ENCODE results near the gene MCTP1.

Gene MCTP1

GRCh38 chr5:94793113-94793815, 491.6 kb downstream of the MCTP1 start:
- no peak overlapping the region for H3K27ac ChIP-seq
- TF ChIP-seq CTCF (IDR thresholded peaks at IDR 0.05) (no peak), ZFX (IDR thresholded peaks at IDR 0.05; ENCODE audit: borderline replicate concordance) (no peak)

GRCh38 chr5:94791829-94792228, 493.1 kb downstream of the MCTP1 start:
- H3K27ac ChIP-seq: no peak overlapping the region
- no peak for TF ChIP-seq ZFX (IDR thresholded peaks at IDR 0.05; ENCODE audit: borderline replicate concordance)
- no peak for TF ChIP-seq CTCF (IDR thresholded peaks at IDR 0.05)

- no peak for TF ChIP-seq ZFX (IDR thresholded peaks at IDR 0.05; ENCODE audit: borderline replicate concordance)
- no peak for TF ChIP-seq CTCF (IDR thresholded peaks at IDR 0.05)
- H3K27ac ChIP-seq: no peak overlapping the region
Observed at GRCh38 chr5:94788527-94788926, 496.4 kb downstream of the MCTP1 start.

- TF ChIP-seq CTCF (IDR thresholded peaks at IDR 0.05) (peak; percentile 33; the same call in 1 of the 2 replicates), ZFX (IDR thresholded peaks at IDR 0.05; ENCODE audit: borderline replicate concordance) (no peak)
- no peak overlapping the region for H3K27ac ChIP-seq
Observed at GRCh38 chr5:94784536-94785505, 500.1 kb downstream of the MCTP1 start.

- TF ChIP-seq ZFX (IDR thresholded peaks at IDR 0.05; ENCODE audit: borderline replicate concordance) (no peak), CTCF (IDR thresholded peaks at IDR 0.05) (no peak)
- no peak overlapping the region for H3K27ac ChIP-seq
Observed at GRCh38 chr5:94782383-94782782, 502.5 kb downstream of the MCTP1 start.

- H3K27ac ChIP-seq: no peak overlapping the region
- no peak for TF ChIP-seq CTCF (IDR thresholded peaks at IDR 0.05)
- no peak for TF ChIP-seq ZFX (IDR thresholded peaks at IDR 0.05; ENCODE audit: borderline replicate concordance)
Observed at GRCh38 chr5:94779684-94780083, 505.2 kb downstream of the MCTP1 start.

- H3K27ac ChIP-seq: no peak overlapping the region
- TF ChIP-seq CTCF (IDR thresholded peaks at IDR 0.05): no peak
- TF ChIP-seq ZFX (IDR thresholded peaks at IDR 0.05; ENCODE audit: borderline replicate concordance): no peak
Observed at GRCh38 chr5:94778732-94779131, 506.2 kb downstream of the MCTP1 start.
